K562 (cell line): Measurements from ENCODE around the gene CPOX. TPM values are rescaled to one million over a fixed set of nuclear protein-coding genes. Genes with fewer than 3 reads are reported as not detected.
A peak's percentile ranks its signal among the peaks of the same experiment; 100 is the strongest.

Source experiments
- ATAC-seq: fragments of 200-7000 bp; cut with Tn5 transposase; 3 replicates; pipeline ENCODE4 v1.9.1; 2020; ENCODE audit warnings: moderate library complexity
- BruUV-seq: library from RNA; stranded (reverse); fragments of 400-500 nt; replicated peaks from 2 replicates; lab custom pipeline; 2021; lab: Mats Ljungman, UMichigan
- CTCF ChIA-PET: fragments of 300-600 bp; formaldehyde crosslinking; extraction: SDS; loops from one replicate; lab custom pipeline; 2021; ENCODE audit warnings: low intra/inter-chr PET ratio; lab: Yijun Ruan, JAX
- POLR2A ChIA-PET: fragments of 300-600, 350-650 bp; sonication (Branson Sonifier 250); formaldehyde crosslinking; extraction: SDS; loops from one replicate; lab custom pipeline; 2021; ENCODE audit warnings: antibody characterized with exemption, inconsistent platforms; lab: Yijun Ruan, JAX
- DNase-seq, 4 experiments: peaks; one replicate each; pipeline versions ENCODE4 v3.0.0 to v3.0.0-alpha.2; 2011 to 2018; ENCODE audit warnings: low spot score in 3 of 4, mixed read lengths in 3 of 4; ENCODE audit errors: extremely low read depth in 1 of 4
- FAIRE-seq: peaks from 2 replicates; lab custom pipeline; 2011; peaks lifted over from hg19 to GRCh38; lab: Jason Lieb, UNC
- H2AFZ ChIP-seq: 2 replicates; pipeline ENCODE4 v1.6.0; 2011; ENCODE audit warnings: low read depth, low read length, control low read depth, inconsistent platforms
- H3K27ac ChIP-seq: fragments of 200-600 bp; 3 replicates; pipeline ENCODE4 v1.8.0; 2011; ENCODE audit warnings: low read depth, mild to moderate bottlenecking, control low read depth, inconsistent platforms, low read length, moderate library complexity, mixed read lengths; ENCODE audit errors: extremely low read depth
- H3K27me3 ChIP-seq, 2 experiments: fragments of 300-600 bp in 1 of 2; 2 replicates in 1 of 2; 3 replicates in 1 of 2; pipeline versions ENCODE4 v1.6.0 to v1.8.0; 2011; ENCODE audit warnings: inconsistent platforms in 2 of 2, low read length in 2 of 2, mild to moderate bottlenecking in 1 of 2, mixed read lengths in 1 of 2, moderate library complexity in 1 of 2; ENCODE audit not compliant: control insufficient read depth in 2 of 2, insufficient read depth in 2 of 2
- H3K36me3 ChIP-seq: fragments of 300-600 bp; 3 replicates; pipeline ENCODE4 v1.8.0; 2011; ENCODE audit warnings: mild to moderate bottlenecking, low read length, inconsistent platforms; ENCODE audit not compliant: control insufficient read depth, insufficient read depth
- H3K4me1 ChIP-seq, 2 experiments: fragments of 200-600 bp in 1 of 2; replicated peaks in 1 of 2; 2 replicates in 1 of 2; 3 replicates in 1 of 2; pipeline versions ENCODE4 v1.5.1 to v1.8.0; 2011; ENCODE audit warnings: inconsistent platforms in 2 of 2, low read length in 2 of 2, mild to moderate bottlenecking in 1 of 2, mixed read lengths in 1 of 2, moderate library complexity in 1 of 2; ENCODE audit not compliant: control insufficient read depth in 2 of 2, insufficient read depth in 2 of 2
- H3K4me2 ChIP-seq: 2 replicates; pipeline ENCODE4 v1.6.1; 2011; ENCODE audit warnings: low read length, control low read depth, inconsistent platforms, mixed read lengths; ENCODE audit not compliant: insufficient read depth
- H3K4me3 ChIP-seq: fragments of 200-600 bp; sonication (generic), shearing (Covaris generic); 2 replicates; pipeline ENCODE4 v1.5.1; 2016; ENCODE audit warnings: control low read depth, inconsistent platforms
- H3K79me2 ChIP-seq: fragments of 200-600 bp; 3 replicates; pipeline ENCODE4 v1.8.0; 2011; ENCODE audit warnings: low read length, inconsistent platforms; ENCODE audit not compliant: control insufficient read depth, insufficient read depth
- H3K9ac ChIP-seq, 2 experiments: 2 replicates each; pipeline versions ENCODE4 v1.6.0 to v1.6.1; 2011; ENCODE audit warnings: low read depth in 2 of 2, low read length in 2 of 2, control low read depth in 1 of 2, inconsistent platforms in 1 of 2, mild to moderate bottlenecking in 1 of 2, mixed read lengths in 1 of 2; ENCODE audit not compliant: insufficient read depth in 1 of 2
- H3K9me1 ChIP-seq: one replicate; pipeline ENCODE4 v1.6.0; 2011; ENCODE audit warnings: inconsistent platforms, mild to moderate bottlenecking, low read length, moderate library complexity; ENCODE audit not compliant: control insufficient read depth, insufficient read depth
- H3K9me3 ChIP-seq: replicated peaks from 2 replicates; pipeline ENCODE4 v1.5.1; 2011; ENCODE audit warnings: low read depth, low read length, inconsistent platforms; ENCODE audit not compliant: control insufficient read depth, insufficient read depth
- H4K20me1 ChIP-seq: replicated peaks from 2 replicates; pipeline ENCODE4 v1.6.1; 2011; ENCODE audit warnings: low read length, inconsistent platforms, mixed read lengths; ENCODE audit not compliant: control insufficient read depth, insufficient read depth
- ARID1B ChIP-seq: fragments of 450-650 bp; IDR thresholded peaks from 2 replicates; pipeline ENCODE4 v1.6.1; 2016; ENCODE audit warnings: antibody characterized with exemption, mild to moderate bottlenecking, inconsistent platforms
- BHLHE40 ChIP-seq: IDR thresholded peaks from 2 replicates; pipeline ENCODE4 v1.6.1; 2011; ENCODE audit warnings: low read length, improper control_type of control experiment
- BMI1 ChIP-seq: fragments of 150-350 bp; IDR thresholded peaks from 2 replicates; pipeline ENCODE4 v1.6.1; 2014; ENCODE audit warnings: low read length
- CREB3L1 ChIP-seq: fragments of 450-650 bp; IDR thresholded peaks from 2 replicates; pipeline ENCODE4 v1.6.1; 2014; ENCODE audit warnings: low read depth, mild to moderate bottlenecking, moderate library complexity, borderline replicate concordance
- CREM ChIP-seq: IDR thresholded peaks from 2 replicates; pipeline ENCODE4 v1.6.1; 2014; ENCODE audit warnings: antibody characterized with exemption, low read depth
- GATAD2B ChIP-seq: fragments of 450-650 bp; IDR thresholded peaks from 2 replicates; pipeline ENCODE4 v1.6.1; 2017; ENCODE audit warnings: mild to moderate bottlenecking, borderline replicate concordance
- HDAC3 ChIP-seq: fragments of 450-650 bp; IDR thresholded peaks from 2 replicates; pipeline ENCODE4 v1.6.1; 2018; ENCODE audit warnings: borderline replicate concordance, mild to moderate bottlenecking, moderate library complexity; ENCODE audit not compliant: partially characterized antibody
- HEY1 ChIP-seq: fragments of 250-450 bp; sonication (Bioruptor Pico); IDR thresholded peaks from 2 replicates; pipeline ENCODE4 v1.5.0; 2020; ENCODE audit warnings: mild to moderate bottlenecking, moderate library complexity, borderline replicate concordance
- ILK ChIP-seq: fragments of 450-650 bp; IDR thresholded peaks from 2 replicates; pipeline ENCODE4 v1.6.1; 2016; ENCODE audit warnings: missing genetic modification characterization, low read depth, mild to moderate bottlenecking, missing compliant biosample characterization, moderate library complexity, borderline replicate concordance
- MNT ChIP-seq, 2 experiments: fragments of 450-650 bp; conservative IDR thresholded peaks; 2 replicates each; pipeline ENCODE4 v1.6.1; 2017; ENCODE audit warnings: mild to moderate bottlenecking in 2 of 2, moderate library complexity in 2 of 2
- NONO ChIP-seq, 2 experiments: fragments of 200-400 bp in 1 of 2; fragments of 450-650 bp in 1 of 2; formaldehyde crosslinking in 1 of 2; IDR thresholded peaks; 2 replicates each; pipeline ENCODE4 v1.6.1; 2017; ENCODE audit warnings: low read depth in 2 of 2, mild to moderate bottlenecking in 2 of 2, moderate library complexity in 2 of 2, low read length in 1 of 2
- POLR2AphosphoS5 ChIP-seq: IDR thresholded peaks from 2 replicates; pipeline ENCODE4 v1.6.1; 2011; ENCODE audit warnings: mild to moderate bottlenecking, low read depth, low read length, moderate library complexity; ENCODE audit not compliant: control insufficient read depth, insufficient read depth
- PRMT5 ChIP-seq: sonication (generic); formaldehyde crosslinking; IDR thresholded peaks from 2 replicates; pipeline ENCODE4 v1.5.0; 2020; ENCODE audit warnings: missing genetic modification reagents
- STAT5A ChIP-seq: IDR thresholded peaks from 2 replicates; pipeline ENCODE4 v1.6.1; 2012; ENCODE audit warnings: low read length, inconsistent platforms, borderline replicate concordance
- TBL1XR1 ChIP-seq, 2 experiments: IDR thresholded peaks; 2 replicates each; pipeline ENCODE4 v1.6.1; 2012; ENCODE audit warnings: improper control_type of control experiment in 2 of 2, low read length in 2 of 2, mild to moderate bottlenecking in 1 of 2
- TEAD4 ChIP-seq, 2 experiments: sonication (generic) in 1 of 2; formaldehyde crosslinking in 1 of 2; IDR thresholded peaks; 2 replicates each; pipeline versions ENCODE4 v1.6.1 to v1.8.0; 2012 to 2022; ENCODE audit warnings: borderline replicate concordance in 1 of 2, inconsistent platforms in 1 of 2, low read length in 1 of 2, mild to moderate bottlenecking in 1 of 2, missing genetic modification reagents in 1 of 2
- THRAP3 ChIP-seq: fragments of 450-650 bp; IDR thresholded peaks from 2 replicates; pipeline ENCODE4 v1.6.1; 2016; ENCODE audit warnings: mild to moderate bottlenecking, inconsistent platforms, borderline replicate concordance
- TRIM24 ChIP-seq, 2 experiments: fragments of 450-650 bp; IDR thresholded peaks; 2 replicates each; pipeline ENCODE4 v1.6.1; 2016
- ZNF431 ChIP-seq: sonication (generic); formaldehyde crosslinking; IDR thresholded peaks from 2 replicates; pipeline ENCODE4 v1.8.0; 2022; ENCODE audit warnings: mild to moderate bottlenecking, missing genetic modification reagents
- ZNF511 ChIP-seq: sonication (generic); formaldehyde crosslinking; IDR thresholded peaks from 2 replicates; pipeline ENCODE4 v1.8.0; 2022; ENCODE audit warnings: mild to moderate bottlenecking, missing genetic modification reagents
- WGBS: fragments of 100-300 bp; shearing (Covaris generic); methylation state at CpG from one replicate; pipeline ENCODE4 v1.1.6; 2016; ENCODE audit warnings: low coverage, mixed read lengths; ENCODE audit not compliant: insufficient coverage; ENCODE audit errors: missing lambda C conversion rate; 5-methylcytosine and 5-hydroxymethylcytosine counted together
- in situ Hi-C: fragments of 300-500 bp; cut with MboI; formaldehyde crosslinking; loops from 4 replicates; pipeline ENCODE4 v1.15.0; 2018; ENCODE audit warnings: inconsistent platforms, mixed read lengths
- intact Hi-C: fragments of 100-400 bp; cut with micrococcal nuclease; formaldehyde crosslinking; loops from 2 replicates; pipeline ENCODE4 v1.14.2; 2022
- polyA plus RNA-seq, 8 experiments: library from polyadenylated mRNA; depleted of rRNA in 4 of 8; stranded (reverse) in 5 of 8; unstranded in 3 of 8; fragments of >200 nt; fragmentation: Nextera tagmentation in 2 of 8; fragmentation: Illumina TruSeq in 1 of 8; extraction: Ambion mirVana in 2 of 8; extraction: Trizol in 1 of 8; gene quantifications; 2 replicates each; pipeline versions ENCODE4 v1.2.1 to v1.2.3, GENCODE V29; 2011 to 2014; ENCODE audit warnings: inconsistent platforms in 1 of 8, missing spikeins in 1 of 8
- total RNA-seq, 7 experiments: library from RNA; depleted of rRNA in 6 of 7; stranded (reverse); fragments of >200 nt in 6 of 7; fragmentation: Illumina TruSeq in 2 of 7; extraction: Trizol in 2 of 7; gene quantifications; 2 replicates each; pipeline versions ENCODE4 v1.2.1 to v1.2.3, GENCODE V29; 2011 to 2021; ENCODE audit warnings: low replicate concordance in 1 of 7

Gene CPOX
- total and polyA plus RNA-seq, 9 of the 15 experiments (the other 6 are each of a cell fraction or from before 2014, with no cell fraction given): 14.6 to 82.1 (median 24.8) TPM

- Histone ChIP-seq H3K9me3 (no peaks in the 10 kb centered on the region), H2AFZ (peak overlapping the region; percentile 79), H3K4me1 (peaks cover 4 to 37% of the 10 kb centered on the region in 2 experiments), H3K27me3 (no peaks in the 10 kb centered on the region), H3K27ac (peak overlapping the region; percentile 54; the same call in 2 of the 3 replicates), H3K79me2 (no peaks in the 10 kb centered on the region), H3K4me2 (0 out of 2 replicates have a peak overlapping the region, but pooled peaks have one; percentile 7), H3K9ac (no peak overlapping the region), H3K36me3 (no peaks in the 10 kb centered on the region; the same call in 2 of the 3 replicates), H3K9me1 (no peaks in the 10 kb centered on the region), H3K4me3 (no peak overlapping the region), H4K20me1 (no peaks in the 10 kb centered on the region)
- ATAC-seq (peak; percentile 82), FAIRE-seq (peak; percentile 54), DNase-seq (peak in 3 of 4 experiments; percentile 12 to 70 (median 64))
- intact Hi-C loops: no loop called here
- WGBS: 3% methylated on average over 3 of the region's 3 CpGs
- CTCF ChIA-PET: no interaction called here
- no TSS peak for BruUV-seq
- POLR2A ChIA-PET: no interaction called here
- in situ Hi-C loops: no loop called here
- TF ChIP-seq CREB3L1 (peak; percentile 86), BMI1 (no peak), MNT (conservative IDR thresholded peaks at IDR 0.05) (peak; percentile 19 to 62; a peak in 2 of 4 replicates), PRMT5 (CRISPR knock-in tag) (no peak), ZNF511 (CRISPR knock-in tag) (no peak), TBL1XR1 (IDR thresholded peaks at IDR 0.05; ENCODE audit: low read length in 2 of 2) (peak in 1 of 2 experiments; percentile 64; a peak in 1 of 4 replicates), POLR2AphosphoS5 (peak; percentile 67; the same call in 1 of the 2 replicates), ARID1B (peak; percentile 84), CREM (0 out of 2 replicates have a peak, but pooled peaks have one; percentile 13), TEAD4 (IDR thresholded peaks at IDR 0.05; ENCODE audit: low read length) (peak; percentile 88), TEAD4 (CRISPR knock-in tag; IDR thresholded peaks at IDR 0.05; ENCODE audit: borderline replicate concordance) (no peak), HEY1 (CRISPR knock-in tag) (peak; percentile 69; the same call in 1 of the 2 replicates), THRAP3 (no peak), STAT5A (peak; percentile 23; the same call in 1 of the 2 replicates), ILK (tag) (no peak), HDAC3 (peak; percentile 49), GATAD2B (peak; percentile 59; the same call in 1 of the 2 replicates), NONO (IDR thresholded peaks at IDR 0.05; ENCODE audit: low read depth in 2 of 2, low read length in 1 of 2) (no peak), TRIM24 (IDR thresholded peaks at IDR 0.05) (peak in 1 of 2 experiments; percentile 39; a peak in 1 of 4 replicates), BHLHE40 (peak; percentile 61), ZNF431 (CRISPR knock-in tag) (no peak)
Measured at GRCh38 chr3:98551754-98552153, 41.7 kb downstream of the CPOX start.
